GM12875 (cell line): ENCODE results near the gene DGKB.

Experiments used
- H3K4me3 ChIP-seq: one replicate; pipeline ENCODE4 v1.5.1; 2011; ENCODE audit warnings: low read depth, low read length, control low read depth
- TF ChIP-seq, protein P1 (sequence below): IDR thresholded peaks from 2 replicates; pipeline ENCODE4 v1.5.1; 2011; ENCODE audit warnings: low read depth, mild to moderate bottlenecking, control low read depth, inconsistent platforms, low read length, moderate library complexity, borderline replicate concordance; ENCODE audit not compliant: insufficient read depth

Gene DGKB

DNA sequence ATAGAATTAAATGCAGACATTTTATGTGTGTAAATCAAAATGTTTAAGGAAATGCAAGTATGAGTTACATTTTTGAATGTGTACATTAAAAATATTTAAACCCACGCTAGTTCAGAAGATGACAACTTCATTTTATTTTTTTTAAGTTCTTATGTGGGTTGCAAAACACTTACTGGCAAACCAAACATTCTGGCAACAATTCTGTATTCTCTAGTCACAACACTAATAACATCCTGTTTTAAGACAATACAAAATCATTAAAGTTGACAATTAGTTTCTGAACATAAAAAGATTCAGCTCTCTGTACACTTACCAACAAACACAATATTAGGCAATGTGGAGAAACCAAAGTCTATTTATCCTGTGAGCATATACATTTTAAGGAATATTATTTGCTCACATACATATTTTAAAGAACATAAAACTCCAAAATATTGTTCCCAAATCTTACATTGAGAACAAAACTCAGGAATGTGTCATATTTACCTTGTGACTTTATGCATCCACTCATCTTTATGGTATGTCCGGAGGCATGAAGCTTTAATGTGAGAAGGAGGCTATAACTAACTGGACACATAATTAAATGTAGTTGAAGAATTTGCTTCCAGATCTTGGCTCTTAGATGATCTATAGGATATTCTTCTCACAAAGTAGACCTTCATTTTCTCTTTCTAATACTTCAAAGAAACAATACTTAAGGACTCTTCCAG lies 134.7 kb downstream of the DGKB start:
- no peak overlapping the region for H3K4me3 ChIP-seq
- TF ChIP-seq, protein P1, sequence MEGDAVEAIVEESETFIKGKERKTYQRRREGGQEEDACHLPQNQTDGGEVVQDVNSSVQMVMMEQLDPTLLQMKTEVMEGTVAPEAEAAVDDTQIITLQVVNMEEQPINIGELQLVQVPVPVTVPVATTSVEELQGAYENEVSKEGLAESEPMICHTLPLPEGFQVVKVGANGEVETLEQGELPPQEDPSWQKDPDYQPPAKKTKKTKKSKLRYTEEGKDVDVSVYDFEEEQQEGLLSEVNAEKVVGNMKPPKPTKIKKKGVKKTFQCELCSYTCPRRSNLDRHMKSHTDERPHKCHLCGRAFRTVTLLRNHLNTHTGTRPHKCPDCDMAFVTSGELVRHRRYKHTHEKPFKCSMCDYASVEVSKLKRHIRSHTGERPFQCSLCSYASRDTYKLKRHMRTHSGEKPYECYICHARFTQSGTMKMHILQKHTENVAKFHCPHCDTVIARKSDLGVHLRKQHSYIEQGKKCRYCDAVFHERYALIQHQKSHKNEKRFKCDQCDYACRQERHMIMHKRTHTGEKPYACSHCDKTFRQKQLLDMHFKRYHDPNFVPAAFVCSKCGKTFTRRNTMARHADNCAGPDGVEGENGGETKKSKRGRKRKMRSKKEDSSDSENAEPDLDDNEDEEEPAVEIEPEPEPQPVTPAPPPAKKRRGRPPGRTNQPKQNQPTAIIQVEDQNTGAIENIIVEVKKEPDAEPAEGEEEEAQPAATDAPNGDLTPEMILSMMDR: no peak

DNA sequence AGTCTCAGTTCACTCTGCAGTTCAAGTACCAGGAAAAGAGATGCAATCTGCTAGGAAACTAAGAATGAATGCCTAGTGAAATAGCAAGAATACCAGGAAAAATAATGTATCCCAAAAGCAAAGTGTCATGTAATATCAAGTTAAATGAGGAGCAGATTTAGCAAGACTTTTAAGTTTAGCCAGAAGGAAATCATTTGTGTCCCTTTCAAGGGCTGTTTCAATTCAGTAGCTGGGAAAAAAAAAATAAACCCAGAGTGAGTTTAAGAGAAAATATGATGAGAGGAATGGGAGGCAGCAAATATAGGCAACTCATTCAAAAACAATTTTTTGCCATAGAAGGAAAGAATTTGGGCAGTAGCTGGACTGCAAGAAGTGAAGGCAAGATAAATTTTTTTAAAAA lies 135.8 kb downstream of the DGKB start:
- TF ChIP-seq, protein P1: no peak
- H3K4me3 ChIP-seq: no peak overlapping the region

DNA sequence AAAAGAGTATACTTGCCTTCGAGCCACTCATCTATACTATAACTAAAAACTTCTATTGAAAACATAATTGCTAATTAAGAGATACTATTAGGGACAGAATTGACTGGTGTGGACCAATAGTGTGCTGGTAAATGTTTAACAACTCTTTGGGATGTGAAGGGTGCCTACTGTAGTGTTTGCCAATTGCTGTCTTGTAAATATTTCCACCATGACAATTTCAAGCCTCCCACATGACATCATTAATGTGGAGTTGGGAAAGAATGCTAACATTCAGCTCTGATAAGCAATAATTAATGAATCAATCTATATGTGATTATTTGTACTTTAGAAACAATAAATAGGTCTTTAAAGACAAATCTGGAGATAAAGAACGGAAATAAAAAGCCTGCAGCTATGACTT lies 136.8 kb downstream of the DGKB start:
- H3K4me3 ChIP-seq: no peak overlapping the region
- TF ChIP-seq, protein P1: no peak

DNA sequence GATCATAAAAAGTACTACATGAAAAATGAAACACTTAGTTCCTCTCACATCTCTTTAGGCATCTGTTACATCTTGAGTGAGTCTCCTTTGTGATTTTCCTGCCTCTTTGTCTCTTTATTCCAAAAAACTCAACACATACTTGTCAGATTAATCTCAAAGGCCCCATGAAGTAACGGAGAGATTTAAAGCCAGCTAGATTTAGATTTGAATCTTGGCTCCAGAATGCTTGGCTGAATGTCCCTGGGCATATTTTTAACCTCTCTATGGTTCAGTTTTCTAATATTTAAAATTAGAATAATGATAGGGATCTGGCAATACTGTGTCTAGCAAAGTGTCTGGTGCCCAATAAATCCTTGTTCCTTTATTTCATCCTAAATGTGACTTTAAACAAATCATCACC lies 140.0 kb downstream of the DGKB start:
- no peak overlapping the region for H3K4me3 ChIP-seq
- TF ChIP-seq, protein P1: no peak

DNA sequence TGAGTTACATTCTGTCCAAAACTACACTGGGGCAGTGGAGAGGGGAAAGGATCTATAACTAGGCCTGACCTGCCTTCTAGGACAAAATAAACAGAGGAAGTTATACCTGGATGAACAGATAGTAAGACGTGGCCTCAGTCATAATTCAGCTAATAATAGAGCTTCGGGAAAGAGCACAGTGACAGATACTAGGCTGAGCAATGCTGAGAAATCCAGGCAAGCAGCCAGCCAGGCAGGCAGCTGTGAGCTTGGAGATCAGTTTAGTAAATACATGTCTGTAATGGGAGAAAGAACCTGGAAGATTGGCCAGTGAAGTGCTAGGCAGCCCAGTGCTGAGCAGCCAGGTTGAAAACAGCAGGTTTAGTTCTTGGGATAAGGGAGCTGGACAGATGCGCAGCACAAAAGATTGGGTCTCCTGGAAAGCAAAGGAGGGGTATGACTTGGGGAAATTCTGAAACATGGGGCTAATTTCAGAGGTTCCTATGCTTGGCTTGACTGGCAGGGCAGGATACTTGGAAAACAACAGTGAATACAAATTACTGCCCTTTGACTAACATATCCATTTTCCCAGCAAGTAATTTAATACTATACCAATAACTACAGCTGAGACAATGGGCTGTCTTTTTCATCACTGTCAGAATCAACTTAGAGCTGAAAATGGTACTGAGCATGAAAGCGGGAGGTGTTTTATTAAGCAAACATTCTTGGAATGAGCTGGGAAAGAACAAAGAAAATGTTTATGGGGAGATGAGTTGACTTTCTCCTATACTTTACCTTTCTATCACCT lies 140.8 kb downstream of the DGKB start:
- TF ChIP-seq, protein P1: no peak
- no peak overlapping the region for H3K4me3 ChIP-seq

DNA sequence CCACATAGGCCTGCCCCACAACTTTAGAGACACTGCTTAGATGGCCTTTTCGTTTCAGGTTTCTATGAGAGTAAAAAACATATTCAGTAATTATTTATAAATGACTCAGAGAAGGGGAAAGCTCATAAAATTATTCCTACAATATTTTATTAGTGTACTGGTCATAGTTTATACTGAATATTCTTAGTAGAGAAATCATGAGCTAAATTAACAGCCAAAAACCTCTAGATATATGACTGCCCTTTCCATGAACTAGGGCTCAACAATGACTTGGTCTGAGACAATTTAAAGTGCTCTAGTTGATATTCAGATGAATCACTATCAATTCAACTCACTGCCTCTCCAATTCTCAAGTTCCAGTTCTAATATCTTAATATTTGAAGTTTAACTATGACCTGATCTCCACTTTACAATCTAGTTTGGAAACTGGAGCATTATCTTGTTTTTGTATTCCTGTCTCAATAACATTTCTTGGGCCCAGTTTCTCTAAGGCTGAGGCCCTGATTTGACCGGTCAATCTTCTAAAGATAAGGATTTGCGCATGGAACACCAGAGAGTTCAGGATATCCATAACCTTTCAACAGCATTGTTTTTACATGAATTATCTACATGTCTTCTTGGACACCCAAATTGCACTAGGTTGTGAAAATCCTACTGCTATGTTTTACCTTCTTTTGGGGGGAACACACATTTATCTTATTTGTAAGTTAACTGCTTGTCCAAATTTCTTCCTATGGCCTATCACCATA lies 141.6 kb downstream of the DGKB start:
- TF ChIP-seq, protein P1: no peak
- no peak overlapping the region for H3K4me3 ChIP-seq
